HCT116 (cell line): ENCODE data around the gene KAZN. TPM values are rescaled to one million over a fixed set of nuclear protein-coding genes. Genes with fewer than 3 reads are reported as not detected.

ENCODE experiments used
- ATAC-seq: fragments of 200-7000 bp; cut with Tn5 transposase; 2 replicates; pipeline ENCODE4 v1.9.1; 2020; ENCODE audit warnings: mild to moderate bottlenecking, moderate library complexity
- BruUV-seq: library from RNA; stranded (reverse); fragments of 400-500 nt; replicated peaks from 2 replicates; lab custom pipeline; 2021; lab: Mats Ljungman, UMichigan
- CTCF ChIA-PET: fragments of 300-600 bp; sonication (Branson Sonifier 250); formaldehyde crosslinking; loops from one replicate; lab custom pipeline; 2021; ENCODE audit warnings: antibody characterized with exemption; lab: Charles Lee
- POLR2A ChIA-PET: fragments of 300-600, 350-600 bp; sonication (Branson Sonifier 250); formaldehyde crosslinking; loops from one replicate; lab custom pipeline; 2021; ENCODE audit warnings: antibody characterized with exemption; lab: Charles Lee
- RAD21 ChIA-PET, 2 experiments: fragments of 300-600 bp; sonication (Branson Sonifier 250); formaldehyde crosslinking; loops; one replicate each; lab custom pipeline; 2023; ENCODE audit warnings: low total read pairs in 2 of 2; ENCODE audit not compliant: uncharacterized antibody in 2 of 2, unreplicated experiment in 2 of 2, low non-redundant PET in 1 of 2; lab: Charles Lee
- DNase-seq: peaks from one replicate; pipeline ENCODE4 v3.0.0-alpha.2; 2010; ENCODE audit warnings: low read depth, low spot score
- H2AFZ ChIP-seq: fragments of 200-600 bp; shearing (Covaris generic), sonication (generic); 2 replicates; pipeline ENCODE4 v1.6.1; 2017; ENCODE audit warnings: low read depth, mixed run types, mixed read lengths, antibody characterized with exemption, low read length; ENCODE audit not compliant: poor library complexity, severe bottlenecking
- H3K27ac ChIP-seq: 2 replicates; pipeline ENCODE4 v1.5.1; 2012; ENCODE audit warnings: low read depth, low read length
- H3K27me3 ChIP-seq: fragments of 200-600 bp; sonication (generic); 2 replicates; pipeline ENCODE4 v1.6.1; 2016; ENCODE audit warnings: mixed run types, low read length, mixed read lengths; ENCODE audit not compliant: insufficient read depth
- H3K36me3 ChIP-seq, 2 experiments: fragments of 200-500 bp in 1 of 2; fragments of 200-600 bp in 1 of 2; sonication (Bioruptor generic) in 1 of 2; sonication (generic) in 1 of 2; 2 replicates each; pipeline versions ENCODE4 v1.5.1 to v1.6.1; 2014 to 2016; ENCODE audit warnings: low read length in 2 of 2, inconsistent platforms in 1 of 2, mixed read lengths in 1 of 2, mixed run types in 1 of 2; ENCODE audit not compliant: insufficient read depth in 2 of 2, control insufficient read depth in 1 of 2
- H3K4me1 ChIP-seq, 2 experiments: fragments of 200-600 bp in 1 of 2; sonication (generic) in 1 of 2; 2 replicates each; pipeline versions ENCODE4 v1.5.1 to v1.6.1; 2012 to 2017; ENCODE audit warnings: low read length in 2 of 2, inconsistent platforms in 1 of 2, mild to moderate bottlenecking in 1 of 2, mixed read lengths in 1 of 2, mixed run types in 1 of 2, moderate library complexity in 1 of 2; ENCODE audit not compliant: insufficient read depth in 2 of 2, control insufficient read depth in 1 of 2
- H3K4me2 ChIP-seq: fragments of 200-600 bp; sonication (generic); 2 replicates; pipeline ENCODE4 v1.6.1; 2017; ENCODE audit warnings: mixed run types, low read length, mixed read lengths
- H3K4me3 ChIP-seq, 2 experiments: fragments of 200-600 bp in 1 of 2; sonication (generic) in 1 of 2; replicated peaks in 1 of 2; 2 replicates each; pipeline ENCODE4 v1.5.1; 2011 to 2016; ENCODE audit warnings: low read length in 2 of 2, control low read depth in 1 of 2, low read depth in 1 of 2, mild to moderate bottlenecking in 1 of 2, mixed read lengths in 1 of 2, mixed run types in 1 of 2
- H3K79me2 ChIP-seq: fragments of 200-600 bp; sonication (generic); 2 replicates; pipeline ENCODE4 v1.6.1; 2017; ENCODE audit warnings: mild to moderate bottlenecking, mixed run types, low read length, moderate library complexity, mixed read lengths; ENCODE audit not compliant: insufficient read depth
- H3K9ac ChIP-seq: fragments of 200-600 bp; sonication (generic); 2 replicates; pipeline ENCODE4 v1.6.1; 2016; ENCODE audit warnings: low read length, mixed read lengths
- H3K9me2 ChIP-seq: fragments of 200-600 bp; sonication (generic), shearing (Covaris generic); 2 replicates; pipeline ENCODE4 v1.6.1; 2017; ENCODE audit warnings: mixed run types, mild to moderate bottlenecking, moderate library complexity; ENCODE audit not compliant: insufficient read depth
- H3K9me3 ChIP-seq, 2 experiments: fragments of 200-500 bp in 1 of 2; fragments of 200-600 bp in 1 of 2; sonication (Bioruptor generic) in 1 of 2; sonication (generic) in 1 of 2; 2 replicates each; pipeline ENCODE4 v1.6.1; 2014 to 2017; ENCODE audit warnings: low read length in 2 of 2, mixed read lengths in 2 of 2, inconsistent platforms in 1 of 2, low read depth in 1 of 2, mild to moderate bottlenecking in 1 of 2, mixed run types in 1 of 2, moderate library complexity in 1 of 2; ENCODE audit not compliant: control insufficient read depth in 1 of 2, insufficient read depth in 1 of 2
- H4K20me1 ChIP-seq: fragments of 200-600 bp; sonication (generic), shearing (Covaris generic); 2 replicates; pipeline ENCODE4 v1.6.1; 2017; ENCODE audit warnings: mixed run types, mild to moderate bottlenecking, moderate library complexity; ENCODE audit not compliant: insufficient read depth
- CBX3 ChIP-seq: IDR thresholded peaks from 2 replicates; pipeline ENCODE4 v1.6.1; 2012; ENCODE audit warnings: low read depth
- ELF1 ChIP-seq: IDR thresholded peaks from 2 replicates; pipeline ENCODE4 v1.6.1; 2012; ENCODE audit warnings: low read depth, borderline replicate concordance
- EZH2phosphoT487 ChIP-seq: fragments of 200-600 bp; IDR thresholded peaks from 2 replicates; pipeline ENCODE4 v1.6.1; 2018; ENCODE audit warnings: antibody characterized with exemption, borderline replicate concordance
- FOSL1 ChIP-seq: IDR thresholded peaks from 2 replicates; pipeline ENCODE4 v1.6.1; 2012; ENCODE audit warnings: low read depth
- JUND ChIP-seq: IDR thresholded peaks from 2 replicates; pipeline ENCODE4 v1.6.1; 2012
- POLR2A ChIP-seq: IDR thresholded peaks from 2 replicates; pipeline ENCODE4 v1.7.0; 2011; ENCODE audit warnings: borderline replicate concordance; ENCODE audit not compliant: insufficient read depth, insufficient read length; ENCODE audit errors: extremely low read depth
- RAD21 ChIP-seq: IDR thresholded peaks from 2 replicates; pipeline ENCODE4 v1.6.1; 2012; ENCODE audit warnings: low read depth, mild to moderate bottlenecking
- SIN3A ChIP-seq: IDR thresholded peaks from 2 replicates; pipeline ENCODE4 v1.6.1; 2012; ENCODE audit warnings: low read depth
- SP1 ChIP-seq: IDR thresholded peaks from 2 replicates; pipeline ENCODE4 v1.6.1; 2012; ENCODE audit warnings: low read depth
- TCF7L2 ChIP-seq: IDR thresholded peaks from 2 replicates; pipeline ENCODE4 v1.7.0; 2011; ENCODE audit warnings: borderline replicate concordance, inconsistent platforms; ENCODE audit not compliant: insufficient read depth, insufficient read length; ENCODE audit errors: extremely low read depth
- YY1 ChIP-seq: IDR thresholded peaks from 2 replicates; pipeline ENCODE4 v1.6.1; 2011; ENCODE audit warnings: low read length, low read depth, moderate library complexity, mild to moderate bottlenecking; ENCODE audit not compliant: insufficient replicate concordance; ENCODE audit errors: extremely low read depth
- ZFX ChIP-seq: fragments of 450-650 bp; IDR thresholded peaks from 2 replicates; pipeline ENCODE4 v1.6.1; 2017
- ZNF274 ChIP-seq: fragments of 200-500 bp; sonication (Bioruptor generic); IDR thresholded peaks from 2 replicates; pipeline ENCODE4 v1.6.1; 2014; ENCODE audit warnings: mild to moderate bottlenecking, low read depth, low read length, inconsistent platforms
- intact Hi-C: fragments of 100-400 bp; cut with micrococcal nuclease; formaldehyde crosslinking; loops from 2 replicates; pipeline ENCODE4 v1.10.0; 2022
- total RNA-seq: library from RNA; stranded (reverse); gene quantifications from one replicate; pipeline ENCODE4 v1.2.1, GENCODE V29; 2021; ENCODE audit not compliant: unreplicated experiment
- TF ChIP-seq, protein P1 (sequence below): IDR thresholded peaks from 2 replicates; pipeline ENCODE4 v1.6.1; 2012
- TF ChIP-seq, protein P2 (sequence below), 3 experiments: fragments of 200-600 bp in 1 of 3; sonication (generic) in 1 of 3; IDR thresholded peaks in 2 of 3; conservative IDR thresholded peaks in 1 of 3; 2 replicates each; pipeline ENCODE4 v1.5.1; 2012 to 2017; ENCODE audit warnings: low read depth in 2 of 3, low read length in 2 of 3, antibody characterized with exemption in 1 of 3, borderline replicate concordance in 1 of 3, control low read depth in 1 of 3, mild to moderate bottlenecking in 1 of 3, mixed read lengths in 1 of 3, mixed run types in 1 of 3, moderate library complexity in 1 of 3; ENCODE audit not compliant: insufficient read depth in 1 of 3
- TF ChIP-seq, protein P3 (sequence below): IDR thresholded peaks from 2 replicates; pipeline ENCODE4 v1.6.1; 2011; ENCODE audit warnings: mild to moderate bottlenecking, low read length, moderate library complexity; ENCODE audit not compliant: insufficient replicate concordance; ENCODE audit errors: extremely low read depth
- TF ChIP-seq, protein P4 (sequence below): IDR thresholded peaks from 2 replicates; pipeline ENCODE4 v1.6.1; 2012

KAZN gene
- total RNA-seq, 1 experiment from 2014 or later: 13.4 TPM

DNA sequence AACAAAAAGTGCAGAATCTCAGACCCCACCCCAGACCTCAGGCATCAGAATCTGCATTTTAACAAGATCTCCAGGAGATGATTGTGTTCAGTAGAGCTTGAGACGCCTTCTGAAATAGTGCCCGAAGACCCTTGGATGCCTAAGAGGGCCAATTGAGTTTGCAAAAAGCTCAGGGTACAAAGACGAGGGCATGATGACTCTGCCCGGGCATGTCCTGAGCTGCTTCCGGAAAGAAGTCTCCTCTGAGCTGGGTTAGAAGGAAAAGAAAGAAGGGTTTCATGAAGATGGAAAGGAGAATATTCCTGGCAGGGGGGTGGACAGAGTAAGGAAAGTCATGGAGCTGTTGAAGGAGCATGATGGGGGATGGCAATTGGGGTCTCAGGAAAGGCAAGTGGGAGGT is 308.9 kb downstream of the KAZN start:
- H3K79me2 ChIP-seq: no peaks in the 10 kb centered on the region
- no peaks in the 10 kb centered on the region for H4K20me1 ChIP-seq
- no peak overlapping the region for H3K4me2 ChIP-seq
- RAD21 ChIA-PET: no interaction called here
- peaks cover 4 to 5% of the 10 kb centered on the region in 2 experiments; a peak in 2 of 4 replicates for H3K4me1 ChIP-seq
- no peaks in the 10 kb centered on the region for H3K9me3 ChIP-seq
- ATAC-seq (no peak), DNase-seq (no peak)
- no peaks in the 10 kb centered on the region for H3K36me3 ChIP-seq
- no peak for TF ChIP-seq ZNF274
- no peak for TF ChIP-seq TCF7L2
- TF ChIP-seq, protein P1, sequence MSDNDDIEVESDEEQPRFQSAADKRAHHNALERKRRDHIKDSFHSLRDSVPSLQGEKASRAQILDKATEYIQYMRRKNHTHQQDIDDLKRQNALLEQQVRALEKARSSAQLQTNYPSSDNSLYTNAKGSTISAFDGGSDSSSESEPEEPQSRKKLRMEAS: no peak
- no peak for TF ChIP-seq JUND
- no peak for TF ChIP-seq ZFX
- TF ChIP-seq, protein P2, sequence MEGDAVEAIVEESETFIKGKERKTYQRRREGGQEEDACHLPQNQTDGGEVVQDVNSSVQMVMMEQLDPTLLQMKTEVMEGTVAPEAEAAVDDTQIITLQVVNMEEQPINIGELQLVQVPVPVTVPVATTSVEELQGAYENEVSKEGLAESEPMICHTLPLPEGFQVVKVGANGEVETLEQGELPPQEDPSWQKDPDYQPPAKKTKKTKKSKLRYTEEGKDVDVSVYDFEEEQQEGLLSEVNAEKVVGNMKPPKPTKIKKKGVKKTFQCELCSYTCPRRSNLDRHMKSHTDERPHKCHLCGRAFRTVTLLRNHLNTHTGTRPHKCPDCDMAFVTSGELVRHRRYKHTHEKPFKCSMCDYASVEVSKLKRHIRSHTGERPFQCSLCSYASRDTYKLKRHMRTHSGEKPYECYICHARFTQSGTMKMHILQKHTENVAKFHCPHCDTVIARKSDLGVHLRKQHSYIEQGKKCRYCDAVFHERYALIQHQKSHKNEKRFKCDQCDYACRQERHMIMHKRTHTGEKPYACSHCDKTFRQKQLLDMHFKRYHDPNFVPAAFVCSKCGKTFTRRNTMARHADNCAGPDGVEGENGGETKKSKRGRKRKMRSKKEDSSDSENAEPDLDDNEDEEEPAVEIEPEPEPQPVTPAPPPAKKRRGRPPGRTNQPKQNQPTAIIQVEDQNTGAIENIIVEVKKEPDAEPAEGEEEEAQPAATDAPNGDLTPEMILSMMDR (IDR thresholded peaks at IDR 0.05 in 2 of 3, conservative IDR thresholded peaks at IDR 0.05 in 1 of 3; ENCODE audit: borderline replicate concordance in 1 of 3, insufficient read depth in 1 of 3, low read depth in 2 of 3, low read length in 2 of 3): no peak
- TF ChIP-seq, protein P3, sequence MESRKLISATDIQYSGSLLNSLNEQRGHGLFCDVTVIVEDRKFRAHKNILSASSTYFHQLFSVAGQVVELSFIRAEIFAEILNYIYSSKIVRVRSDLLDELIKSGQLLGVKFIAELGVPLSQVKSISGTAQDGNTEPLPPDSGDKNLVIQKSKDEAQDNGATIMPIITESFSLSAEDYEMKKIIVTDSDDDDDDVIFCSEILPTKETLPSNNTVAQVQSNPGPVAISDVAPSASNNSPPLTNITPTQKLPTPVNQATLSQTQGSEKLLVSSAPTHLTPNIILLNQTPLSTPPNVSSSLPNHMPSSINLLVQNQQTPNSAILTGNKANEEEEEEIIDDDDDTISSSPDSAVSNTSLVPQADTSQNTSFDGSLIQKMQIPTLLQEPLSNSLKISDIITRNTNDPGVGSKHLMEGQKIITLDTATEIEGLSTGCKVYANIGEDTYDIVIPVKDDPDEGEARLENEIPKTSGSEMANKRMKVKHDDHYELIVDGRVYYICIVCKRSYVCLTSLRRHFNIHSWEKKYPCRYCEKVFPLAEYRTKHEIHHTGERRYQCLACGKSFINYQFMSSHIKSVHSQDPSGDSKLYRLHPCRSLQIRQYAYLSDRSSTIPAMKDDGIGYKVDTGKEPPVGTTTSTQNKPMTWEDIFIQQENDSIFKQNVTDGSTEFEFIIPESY: no peak
- TF ChIP-seq, protein P4, sequence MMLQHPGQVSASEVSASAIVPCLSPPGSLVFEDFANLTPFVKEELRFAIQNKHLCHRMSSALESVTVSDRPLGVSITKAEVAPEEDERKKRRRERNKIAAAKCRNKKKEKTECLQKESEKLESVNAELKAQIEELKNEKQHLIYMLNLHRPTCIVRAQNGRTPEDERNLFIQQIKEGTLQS: no peak
- no peak for TF ChIP-seq ELF1
- no peak for TF ChIP-seq EZH2phosphoT487
- TF ChIP-seq CBX3: no peak
- no peak for TF ChIP-seq YY1
- no peak for TF ChIP-seq SIN3A
- TF ChIP-seq POLR2A: no peak
- no peak for TF ChIP-seq SP1
- no peak for TF ChIP-seq FOSL1
- no peak for TF ChIP-seq RAD21
- intact Hi-C loops: no loop called here
- H3K9me2 ChIP-seq: no peaks in the 10 kb centered on the region
- no peak overlapping the region for H3K4me3 ChIP-seq
- H3K9ac ChIP-seq: no peak overlapping the region
- POLR2A ChIA-PET: no interaction called here
- no TSS peak for BruUV-seq
- no peak overlapping the region for H2AFZ ChIP-seq
- no peak overlapping the region for H3K27ac ChIP-seq
- no peaks in the 10 kb centered on the region for H3K27me3 ChIP-seq
- CTCF ChIA-PET: no interaction called here
